NOMO-1 treated with dmso at 0.1 percent for 144 hours (cell line): ENCODE measurements around the gene SRRM2.
A peak's percentile ranks its signal among the peaks of the same experiment; 100 is the strongest.

Source experiments
- DNase-seq: peaks from one replicate; lab custom pipeline; 2025; ENCODE audit not compliant: unreplicated experiment; lab: John Stamatoyannopoulos, UW

Gene SRRM2

DNA sequence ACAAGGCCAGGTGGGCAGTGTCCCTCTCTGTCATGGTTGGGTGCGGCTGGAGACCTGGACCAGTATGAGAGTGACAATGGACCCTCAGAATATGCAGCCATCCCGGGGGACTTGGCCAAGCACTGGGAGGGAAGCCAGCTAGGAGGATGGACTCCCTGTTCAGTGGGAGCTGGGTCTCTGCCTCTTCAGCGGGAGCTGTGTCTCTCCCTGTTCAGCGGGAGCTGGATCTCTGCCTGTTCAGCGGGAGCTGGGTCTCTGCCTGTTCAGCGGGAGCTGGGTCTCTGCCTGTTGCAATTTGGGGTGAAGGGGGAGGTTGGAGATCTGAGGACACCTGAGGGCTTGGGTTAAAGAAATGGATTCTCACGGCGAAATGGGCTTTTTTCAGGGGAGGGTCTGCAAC, 38.7 kb downstream of the SRRM2 start:
- no peak for DNase-seq

DNA sequence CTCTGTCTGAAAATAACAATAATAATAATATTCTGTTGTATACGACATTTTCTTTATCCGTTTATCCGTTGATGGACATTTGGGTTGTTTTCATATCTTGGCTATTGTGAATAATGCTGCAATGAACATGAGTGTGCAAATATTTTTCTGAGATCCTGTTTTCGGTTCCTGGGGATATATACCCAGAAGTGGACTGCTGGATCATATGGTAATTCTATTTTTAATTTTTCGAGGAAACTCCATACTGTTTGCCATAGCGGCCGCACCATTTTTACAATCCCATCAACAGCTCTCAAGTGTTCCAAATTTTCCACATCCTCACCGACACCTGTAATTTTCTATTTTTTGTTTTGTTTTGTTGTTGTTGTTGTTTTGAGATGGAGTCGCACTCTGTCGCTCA, 40.5 kb downstream of the SRRM2 start:
- DNase-seq = no peak

DNA sequence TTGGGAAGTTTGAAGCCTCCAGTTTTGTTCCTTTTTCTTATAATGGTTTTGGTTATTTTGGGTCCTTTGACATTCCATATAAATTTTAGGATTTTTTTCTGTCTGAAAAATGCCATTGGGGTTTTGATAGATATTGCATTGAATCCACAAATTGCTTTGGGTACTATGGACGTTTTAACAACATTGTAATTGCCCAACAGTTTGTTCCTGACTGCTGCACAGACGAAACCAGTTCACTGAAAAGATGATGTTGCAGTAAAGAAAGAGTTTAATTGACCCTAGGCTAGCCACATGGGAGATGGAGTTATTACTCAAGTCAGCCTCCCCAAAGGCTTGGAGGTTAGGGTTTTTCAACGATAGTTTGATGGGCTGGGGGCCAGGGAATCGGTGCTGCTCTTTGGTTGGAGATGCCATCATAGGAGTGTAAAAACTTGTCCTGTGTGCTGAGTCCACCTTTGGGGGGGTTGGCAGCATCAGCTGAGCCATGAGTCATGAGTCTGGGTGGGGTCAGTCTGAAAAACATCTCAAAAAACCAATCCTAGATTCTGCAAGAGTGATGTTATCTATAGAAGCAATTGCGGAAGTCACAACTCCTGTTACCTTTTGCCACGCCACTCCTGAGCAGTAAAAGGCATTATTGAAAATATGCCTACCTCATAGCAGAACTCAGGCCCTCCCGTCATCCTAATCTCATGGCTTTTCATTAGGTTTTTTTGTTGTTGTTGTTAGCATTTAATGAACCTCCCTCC, 43.1 kb downstream of the SRRM2 start:
- peak; percentile 73 for DNase-seq

DNA sequence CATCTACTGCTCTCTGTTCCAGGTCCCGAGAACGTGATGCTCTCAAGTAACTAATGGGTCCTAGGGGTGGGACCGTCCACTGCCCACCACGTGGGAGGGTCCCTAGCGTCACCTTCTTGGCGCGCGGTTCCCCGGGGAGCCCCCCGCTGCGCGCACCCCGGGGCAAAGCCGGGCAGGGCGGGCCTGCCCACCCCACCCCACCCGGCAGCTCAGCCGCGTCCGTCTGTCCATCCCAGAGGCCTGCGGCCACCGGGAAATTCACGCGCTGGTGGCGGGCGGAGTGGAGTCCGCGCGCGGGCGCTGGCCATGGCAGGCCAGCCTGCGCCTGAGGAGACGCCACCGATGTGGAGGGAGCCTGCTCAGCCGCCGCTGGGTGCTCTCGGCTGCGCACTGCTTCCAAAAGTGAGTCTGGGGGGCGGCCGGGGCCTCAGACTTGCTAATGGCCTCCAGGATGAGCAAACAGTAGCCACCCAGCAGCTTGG, 46.3 kb downstream of the SRRM2 start:
- no peak for DNase-seq

DNA sequence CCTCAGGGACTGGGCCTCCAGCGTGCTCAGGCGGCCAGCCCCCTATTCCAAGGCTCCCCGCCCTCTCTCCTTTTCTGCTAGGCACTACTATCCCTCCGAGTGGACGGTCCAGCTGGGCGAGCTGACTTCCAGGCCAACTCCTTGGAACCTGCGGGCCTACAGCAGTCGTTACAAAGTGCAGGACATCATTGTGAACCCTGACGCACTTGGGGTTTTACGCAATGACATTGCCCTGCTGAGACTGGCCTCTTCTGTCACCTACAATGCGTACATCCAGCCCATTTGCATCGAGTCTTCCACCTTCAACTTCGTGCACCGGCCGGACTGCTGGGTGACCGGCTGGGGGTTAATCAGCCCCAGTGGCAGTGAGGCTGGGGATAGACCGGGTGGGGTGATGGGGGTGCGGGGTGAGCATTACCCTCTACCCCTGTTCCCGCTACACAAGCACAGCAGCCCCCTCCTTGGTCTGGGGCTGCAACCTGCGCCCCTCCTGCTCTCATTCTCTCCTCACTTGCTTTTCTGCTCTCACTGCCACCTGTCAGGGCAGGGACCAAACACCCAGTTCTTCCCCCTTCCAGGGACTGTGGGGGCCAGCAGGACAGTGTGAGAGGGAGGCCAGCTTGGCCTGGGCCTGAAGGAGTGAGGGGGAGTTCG, 46.9 kb downstream of the SRRM2 start:
- DNase-seq = no peak

DNA sequence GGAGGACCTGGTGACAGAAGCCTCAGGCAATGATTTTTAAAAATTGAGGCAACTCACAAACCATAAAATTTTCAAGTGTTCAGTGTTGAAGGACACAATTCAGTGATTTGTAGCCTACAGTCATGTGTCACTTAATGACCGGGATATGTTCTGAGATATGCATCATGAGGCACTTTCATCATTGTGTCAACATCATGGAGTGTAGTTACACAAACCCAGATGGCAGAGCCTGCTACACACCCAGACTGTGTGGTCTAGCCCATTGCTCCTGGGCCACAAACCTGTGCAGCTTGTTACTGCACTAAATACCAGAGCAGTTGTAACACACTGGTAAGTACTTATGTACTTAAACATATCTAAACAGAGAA, 47.4 kb downstream of the SRRM2 start:
- no peak for DNase-seq

DNA sequence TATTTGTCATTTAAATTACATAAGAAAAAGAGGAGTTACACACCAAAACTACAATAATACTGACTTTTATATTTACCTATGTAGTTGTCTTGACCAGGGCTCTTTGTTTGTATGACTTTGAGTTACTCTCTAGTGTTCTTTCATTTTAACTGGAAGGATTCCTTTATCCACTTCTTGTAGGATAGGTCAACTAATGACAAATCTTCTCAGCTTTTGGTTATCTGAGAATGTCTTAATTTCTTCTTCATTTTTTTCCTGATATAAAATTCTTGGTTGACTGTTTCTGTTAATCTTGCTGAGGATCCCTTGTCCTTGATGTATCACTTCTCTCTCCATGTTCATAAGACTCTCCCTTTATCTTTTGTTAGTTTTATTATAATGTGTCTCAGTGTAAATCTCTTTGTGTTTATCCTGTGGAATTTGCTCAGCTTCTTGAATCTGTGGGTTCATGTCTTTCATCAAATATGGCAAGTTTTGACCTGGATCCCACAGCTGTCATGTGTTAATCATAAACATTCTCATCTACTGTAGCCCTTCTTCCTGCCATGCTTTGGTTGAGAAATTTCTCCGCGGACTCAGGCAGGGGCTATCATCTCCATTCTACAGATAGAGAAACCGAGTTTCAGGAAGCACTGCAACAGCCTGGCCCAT, 51.2 kb downstream of the SRRM2 start:
- no peak for DNase-seq

DNA sequence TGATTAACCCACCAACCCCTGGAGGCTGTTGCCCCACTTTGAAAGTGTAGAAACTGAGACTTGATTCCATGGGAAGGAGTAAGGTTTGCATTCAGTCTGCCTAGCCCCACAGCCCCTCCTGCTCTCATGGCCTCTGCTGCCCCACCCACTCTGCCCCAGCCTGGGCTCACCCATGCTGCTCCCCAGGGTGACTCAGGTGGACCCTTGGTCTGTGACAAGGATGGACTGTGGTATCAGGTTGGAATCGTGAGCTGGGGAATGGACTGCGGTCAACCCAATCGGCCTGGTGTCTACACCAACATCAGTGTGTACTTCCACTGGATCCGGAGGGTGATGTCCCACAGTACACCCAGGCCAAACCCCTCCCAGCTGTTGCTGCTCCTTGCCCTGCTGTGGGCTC, 52.3 kb downstream of the SRRM2 start:
- DNase-seq = no peak

DNA sequence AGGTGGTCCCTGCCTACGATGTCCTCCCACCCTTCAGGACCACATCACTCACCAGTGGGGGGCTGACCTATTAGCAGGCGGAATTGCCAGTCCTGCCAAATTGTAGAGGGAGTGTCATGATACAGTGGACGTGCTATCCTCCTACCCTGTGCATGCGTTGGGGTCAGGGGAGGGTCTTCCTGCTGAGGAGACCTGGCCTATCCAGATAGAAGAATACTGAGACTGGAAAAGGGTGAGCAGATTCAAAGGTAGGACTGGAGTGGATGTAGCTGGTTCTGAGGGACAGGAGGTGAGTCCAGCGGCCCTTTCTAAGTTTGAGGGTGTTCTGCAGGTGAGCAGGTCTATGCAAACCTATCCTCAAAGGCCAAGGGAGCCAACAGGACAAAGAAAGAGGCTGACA, 53.8 kb downstream of the SRRM2 start:
- no peak for DNase-seq

DNA sequence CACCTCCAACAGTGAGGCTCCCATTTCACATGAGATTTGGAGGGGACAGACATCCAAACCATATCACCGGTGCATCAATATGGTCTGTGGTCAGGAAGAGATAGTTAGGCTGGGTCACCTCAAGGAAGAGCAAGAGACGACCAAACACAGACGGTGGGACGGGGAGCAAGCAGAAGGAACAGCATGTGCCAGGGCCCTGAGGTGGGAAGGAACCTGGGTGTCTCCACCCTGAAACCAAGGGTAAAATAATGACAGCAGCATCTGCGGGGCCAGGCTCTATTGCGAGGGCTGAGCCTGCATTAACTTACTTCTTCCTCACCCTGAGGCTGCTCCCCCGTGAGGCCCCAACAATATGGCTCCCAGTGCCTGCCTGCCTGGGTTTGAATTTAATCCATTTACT, 55.7 kb downstream of the SRRM2 start:
- no peak for DNase-seq

DNA sequence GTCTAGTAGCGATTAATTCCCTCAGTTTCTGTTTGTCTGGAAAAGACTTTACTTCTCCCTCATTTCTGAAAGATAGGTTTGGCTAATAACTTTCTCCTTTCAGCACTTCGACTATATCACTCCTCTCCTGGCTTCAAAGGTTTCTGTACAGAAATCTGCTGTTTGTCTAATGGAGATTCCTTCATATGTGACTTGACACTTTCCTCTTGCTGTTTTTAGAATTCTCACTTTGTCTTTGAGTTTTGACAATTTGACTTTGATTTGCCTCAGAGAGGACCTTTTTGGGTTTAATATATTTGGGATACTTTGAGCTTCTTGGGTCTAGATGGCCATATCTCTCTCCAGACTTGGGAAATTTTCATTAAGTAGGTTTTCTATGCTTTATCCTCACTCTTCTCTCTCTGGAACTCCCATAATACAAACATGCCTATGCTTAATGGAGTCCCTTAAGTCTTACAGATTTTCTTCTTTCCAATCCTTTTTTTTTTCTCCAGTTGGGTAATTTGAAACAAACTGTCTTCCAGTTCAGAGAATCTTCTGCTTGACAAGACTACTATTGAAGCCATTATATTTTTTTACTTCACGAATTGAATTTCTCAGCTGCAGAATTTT, 56.8 kb downstream of the SRRM2 start:
- no peak for DNase-seq

DNA sequence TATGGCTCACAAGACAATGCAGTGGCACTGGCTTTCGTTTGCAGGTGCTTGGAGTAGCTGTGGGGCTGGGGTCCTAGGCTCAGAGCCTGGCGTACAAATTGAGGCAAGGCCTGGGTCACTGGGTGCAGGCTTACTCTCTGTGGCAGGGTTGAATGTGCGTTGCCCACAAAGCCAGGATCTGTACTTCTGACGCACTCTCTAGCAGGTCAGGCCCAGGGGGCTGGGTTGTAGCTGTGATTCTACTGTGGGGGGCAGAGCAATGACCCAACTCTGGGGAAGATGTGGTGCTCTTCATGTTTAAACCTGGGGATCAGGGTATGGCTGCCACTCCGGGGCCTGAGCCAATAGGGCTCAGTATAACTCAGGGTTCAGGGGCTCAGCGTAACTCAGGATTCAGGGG, 58.2 kb downstream of the SRRM2 start:
- no peak for DNase-seq

DNA sequence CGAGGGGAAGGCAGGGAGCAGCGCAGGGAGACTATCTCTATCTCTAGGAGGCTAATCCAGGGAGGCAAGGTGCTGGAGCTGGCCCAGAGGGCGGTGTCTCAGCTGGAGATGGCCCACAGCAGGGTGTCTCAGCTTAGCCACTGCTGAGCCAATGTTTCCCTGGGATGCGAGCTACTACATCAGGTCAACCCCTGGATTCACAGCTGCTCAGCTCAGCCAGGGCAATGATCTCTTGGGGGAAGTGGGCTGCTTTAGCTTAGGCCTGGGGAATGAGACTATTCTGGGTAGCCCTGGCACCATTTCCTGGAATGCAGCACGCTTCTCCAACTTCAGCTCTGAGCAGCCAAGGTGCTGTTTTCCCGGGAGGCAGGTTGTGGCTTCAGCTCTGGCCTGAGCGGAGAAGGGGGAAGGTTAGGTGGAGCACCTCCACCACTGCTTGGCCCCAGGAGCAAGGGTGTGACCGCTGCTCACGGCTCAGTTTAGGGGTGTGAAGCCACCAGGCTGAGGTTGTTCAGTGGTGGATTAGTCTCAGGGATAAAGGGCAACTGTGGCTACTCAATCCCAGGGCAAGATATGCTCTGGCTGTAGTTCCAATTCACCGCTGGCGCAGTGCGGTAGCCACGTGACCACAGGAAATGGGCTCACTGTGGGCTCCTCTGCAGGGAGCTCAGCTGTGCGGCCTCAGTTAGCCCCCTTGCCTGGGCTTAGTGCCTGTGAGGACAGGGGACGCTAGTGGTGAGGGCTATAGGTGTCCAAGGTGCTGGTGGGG, 59.4 kb downstream of the SRRM2 start:
- DNase-seq = no peak

DNA sequence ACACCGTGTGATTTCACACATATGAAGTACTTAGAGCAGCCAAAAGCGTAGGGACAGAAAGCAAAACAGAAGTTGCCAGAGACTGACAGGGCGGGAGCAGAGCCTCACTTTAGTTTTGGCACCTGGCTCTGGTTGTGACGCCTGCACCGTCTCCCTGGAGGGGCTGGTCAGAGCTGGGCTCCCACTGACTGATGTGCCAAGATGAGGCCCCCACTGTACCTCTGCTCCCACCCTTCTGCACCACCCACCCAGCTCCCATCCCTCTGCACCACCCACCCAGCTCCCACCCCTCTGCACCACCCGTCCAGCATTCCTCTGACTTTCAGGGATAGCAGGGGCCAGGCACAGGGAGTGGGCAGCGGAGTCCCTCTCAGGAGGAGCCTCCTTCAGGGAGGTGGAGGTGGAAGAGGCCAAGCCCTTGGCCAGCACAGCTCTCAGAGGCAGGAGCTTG, 61.4 kb downstream of the SRRM2 start:
- DNase-seq = no peak

DNA sequence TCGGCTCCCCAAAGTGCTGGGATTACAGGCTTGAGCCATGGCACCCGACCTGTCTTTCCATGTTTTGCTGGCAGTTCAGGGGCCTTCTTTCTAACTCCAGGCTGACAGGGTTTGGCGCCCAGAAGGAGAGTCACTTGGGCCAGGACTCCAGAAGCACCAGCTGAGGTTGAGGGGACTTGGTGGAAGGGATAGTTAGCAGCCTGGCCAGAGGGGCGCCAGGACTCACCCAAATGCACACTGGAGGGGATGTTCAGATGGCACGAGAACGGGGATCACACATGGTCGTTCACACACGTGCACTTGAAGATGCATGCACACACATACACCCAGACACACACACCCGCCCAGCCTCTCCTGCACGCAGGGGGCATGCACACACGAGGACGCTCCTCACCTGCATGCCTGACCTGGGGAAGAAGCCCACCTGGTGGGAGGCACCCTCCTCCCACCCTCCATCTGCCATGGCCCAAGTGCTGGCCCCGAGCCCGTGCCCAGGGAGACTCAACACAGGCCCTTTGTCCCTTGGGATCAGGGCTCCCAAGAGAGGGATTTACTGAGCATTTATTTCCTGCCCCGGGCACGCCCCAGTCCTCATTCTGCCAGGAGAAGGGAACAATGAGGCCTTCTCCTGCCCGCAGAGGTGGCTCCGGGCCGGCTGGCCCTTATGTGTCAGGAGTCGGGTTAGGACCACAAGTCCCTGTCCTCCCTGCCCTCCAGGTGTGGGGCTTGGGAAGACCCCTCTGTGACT, 62.3 kb downstream of the SRRM2 start:
- no peak for DNase-seq

DNA sequence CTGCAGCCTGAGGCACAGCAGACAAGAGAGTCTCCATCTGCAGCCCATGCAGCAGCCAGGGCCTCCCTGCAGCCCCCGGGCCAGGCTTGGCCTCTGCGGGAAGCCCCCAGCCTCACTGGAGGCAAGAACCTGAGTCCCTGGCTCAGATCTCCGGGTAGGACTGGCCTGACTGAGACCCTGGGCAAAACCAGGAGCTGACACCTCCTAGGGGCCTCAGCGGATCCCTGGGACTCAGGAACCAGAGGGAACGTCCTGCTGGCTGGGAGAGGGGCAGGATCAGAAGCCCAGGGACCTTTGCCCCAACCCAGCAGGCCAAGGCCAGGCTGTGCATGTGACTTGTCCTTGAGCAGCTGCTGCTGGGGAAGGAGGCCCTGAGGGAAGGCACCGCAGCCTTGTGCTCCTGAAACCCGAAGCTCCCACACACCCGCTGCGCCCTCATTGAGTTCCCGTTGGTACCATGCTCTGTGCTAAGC, 62.9 kb downstream of the SRRM2 start:
- no peak for DNase-seq

DNA sequence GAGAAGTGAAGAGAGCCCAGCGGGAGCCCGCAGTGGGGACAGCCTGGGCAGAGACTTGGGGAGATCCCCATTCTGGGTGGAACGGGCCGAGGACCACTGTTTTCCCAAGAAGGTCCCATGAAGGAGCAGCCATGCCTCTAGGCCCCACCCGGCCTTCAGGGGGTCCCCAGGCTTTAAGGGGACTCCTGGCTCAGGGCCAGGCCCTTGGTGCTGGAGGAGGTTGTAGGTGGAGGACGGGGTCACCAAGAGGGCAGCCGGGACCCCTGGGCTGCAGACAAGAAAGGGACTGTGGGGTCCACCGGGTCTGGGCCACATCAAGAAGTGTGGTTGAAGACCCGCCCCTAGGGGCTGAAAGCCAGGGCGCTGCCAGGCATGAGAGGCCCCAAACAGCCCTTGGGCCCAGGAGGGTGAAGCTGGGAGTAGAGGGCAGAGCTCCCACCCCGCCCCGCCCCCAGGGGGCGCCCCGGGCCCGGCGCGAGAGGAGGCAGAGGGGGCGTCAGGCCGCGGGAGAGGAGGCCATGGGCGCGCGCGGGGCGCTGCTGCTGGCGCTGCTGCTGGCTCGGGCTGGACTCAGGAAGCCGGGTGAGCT, 64.4 kb downstream of the SRRM2 start, which contains the start of gene PRSS21:
Gene PRSS21, plus strand, starts transcription at position 487 of the 589 bp plus-strand sequence. Its CDS starts 32 bp downstream, at position 519.
- no peak for DNase-seq

DNA sequence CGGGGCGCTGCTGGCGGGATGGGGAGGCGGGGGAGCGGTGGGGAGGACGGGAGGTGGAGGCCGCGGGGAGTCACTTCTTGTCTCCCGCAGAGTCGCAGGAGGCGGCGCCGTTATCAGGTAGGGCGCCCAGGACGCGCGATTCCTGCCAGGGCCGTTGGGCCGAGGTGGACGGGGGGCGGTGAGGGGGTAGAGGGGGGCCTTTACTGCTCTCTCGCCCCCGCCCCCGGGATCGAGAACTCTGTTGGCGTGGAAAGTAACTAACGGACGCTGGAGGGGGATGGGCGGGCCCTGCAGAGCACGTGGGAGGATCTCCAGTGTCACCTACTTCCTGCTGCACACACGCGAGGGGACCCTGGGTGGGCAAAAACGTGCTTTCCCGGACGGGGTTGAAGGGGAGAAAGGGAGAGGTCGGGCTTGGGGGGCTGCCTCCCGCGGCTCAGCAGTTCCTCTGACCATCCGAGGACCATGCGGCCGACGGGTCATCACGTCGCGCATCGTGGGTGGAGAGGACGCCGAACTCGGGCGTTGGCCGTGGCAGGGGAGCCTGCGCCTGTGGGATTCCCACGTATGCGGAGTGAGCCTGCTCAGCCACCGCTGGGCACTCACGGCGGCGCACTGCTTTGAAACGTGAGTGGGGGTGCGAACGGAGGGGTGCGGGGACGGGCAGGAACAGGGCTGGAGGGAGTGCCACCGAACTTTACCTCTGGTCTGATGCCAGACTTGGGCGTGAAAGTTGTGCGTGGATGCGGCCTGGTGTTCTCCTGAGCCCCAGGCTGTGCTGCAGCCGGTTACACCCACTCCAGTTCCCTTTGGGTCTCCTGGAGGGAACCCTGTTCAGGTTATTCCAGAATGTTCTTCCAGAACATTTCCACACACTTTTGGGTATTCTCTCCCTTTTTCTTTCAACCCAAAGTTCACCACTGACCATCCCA, 65.2 kb downstream of the SRRM2 start:
- no peak for DNase-seq
